AG04450 (cell line): ENCODE measurements around the gene ARHGAP18. TPM values are rescaled to one million over a fixed set of nuclear protein-coding genes. Genes with fewer than 3 reads are reported as not detected.

Experiments used
- CTCF ChIA-PET: fragments of 300-600, 350-600 bp; formaldehyde crosslinking; extraction: SDS; loops from one replicate; lab custom pipeline; 2022; ENCODE audit warnings: antibody characterized with exemption, inconsistent platforms; lab: Charles Lee
- POLR2A ChIA-PET: fragments of 350-600 bp; formaldehyde crosslinking; extraction: SDS; loops from one replicate; lab custom pipeline; 2021; ENCODE audit warnings: antibody characterized with exemption, inconsistent platforms; lab: Yijun Ruan, JAX
- DNase-seq: peaks from one replicate; pipeline ENCODE4 v3.0.0-alpha.2; 2011; ENCODE audit warnings: low read depth, low spot score
- H3K27ac ChIP-seq: one replicate; pipeline ENCODE4 v1.5.1; 2012; ENCODE audit warnings: low read depth, low read length, control low read depth
- H3K27me3 ChIP-seq: one replicate; pipeline ENCODE4 v1.6.0; 2012; ENCODE audit warnings: low read length; ENCODE audit not compliant: control insufficient read depth, insufficient read depth
- H3K4me3 ChIP-seq: 2 replicates; pipeline ENCODE4 v1.5.1; 2011; ENCODE audit warnings: mild to moderate bottlenecking, low read depth, low read length, control low read depth
- H3K9me3 ChIP-seq: 2 replicates; pipeline ENCODE4 v1.5.1; 2012; ENCODE audit warnings: low read length; ENCODE audit not compliant: control insufficient read depth, insufficient read depth
- CTCF ChIP-seq: IDR thresholded peaks from 2 replicates; pipeline ENCODE4 v1.5.1; 2011; ENCODE audit warnings: low read depth, low read length, control low read depth, inconsistent platforms
- polyA plus RNA-seq: library from polyadenylated mRNA; depleted of rRNA; stranded (reverse); fragments of >200 nt; gene quantifications from 2 replicates; pipeline ENCODE4 v1.2.3, GENCODE V29; 2011

The ARHGAP18 gene
- polyA plus RNA-seq, 1 experiment = 13.9 TPM

- CTCF ChIA-PET = interaction anchor here (1.1 to 1.6 kb wide), 3 partner anchors 11 to 154 kb away, joined by 3 to 7 read pairs (median 3); no protein-coding TSS in a partner anchor
- no peak overlapping the region for H3K4me3 ChIP-seq
- no peak for TF ChIP-seq CTCF
- POLR2A ChIA-PET = interaction anchor here (0.7 kb wide), 1 partner anchor 91 kb away, joined by 3 read pairs; no protein-coding TSS in a partner anchor
- DNase-seq = no peak
- H3K27ac ChIP-seq = no peak overlapping the region
- H3K9me3 ChIP-seq = no peaks in the 10 kb centered on the region
- no peaks in the 10 kb centered on the region for H3K27me3 ChIP-seq
These were observed 56.7 kb downstream of the ARHGAP18 start for GRCh38 chr6:129653229-129653628.

GRCh38 chr6:129651291-129651691 is 58.7 kb downstream of the ARHGAP18 start:
- CTCF ChIA-PET = no interaction called here
- H3K27ac ChIP-seq = no peak overlapping the region
- H3K27me3 ChIP-seq = no peaks in the 10 kb centered on the region
- no peak overlapping the region for H3K4me3 ChIP-seq
- no peak for TF ChIP-seq CTCF
- no peaks in the 10 kb centered on the region for H3K9me3 ChIP-seq
- no peak for DNase-seq
- POLR2A ChIA-PET = no interaction called here

GRCh38 chr6:129648819-129649491 is 61.0 kb downstream of the ARHGAP18 start:
- POLR2A ChIA-PET = no interaction called here
- TF ChIP-seq CTCF = no peak
- H3K27ac ChIP-seq = no peak overlapping the region
- H3K4me3 ChIP-seq = no peak overlapping the region
- no peaks in the 10 kb centered on the region for H3K9me3 ChIP-seq
- DNase-seq = no peak
- H3K27me3 ChIP-seq = no peaks in the 10 kb centered on the region
- CTCF ChIA-PET = interaction anchor here (0.6 kb wide), 1 partner anchor 1370 kb away, joined by 3 read pairs; no protein-coding TSS in a partner anchor

GRCh38 chr6:129647044-129647443 is 62.9 kb downstream of the ARHGAP18 start:
- ChIA-PET POLR2A (interaction anchor here (0.6 kb wide), 1 partner anchor 88 kb away, joined by 3 read pairs; no protein-coding TSS in a partner anchor), CTCF (interaction anchor here (1.0 kb wide), 1 partner anchor 148 kb away, joined by 4 read pairs; no protein-coding TSS in a partner anchor)
- DNase-seq = no peak
- TF ChIP-seq CTCF = no peak
- Histone ChIP-seq H3K4me3 (no peak overlapping the region), H3K9me3 (no peaks in the 10 kb centered on the region), H3K27ac (no peak overlapping the region), H3K27me3 (no peaks in the 10 kb centered on the region)

GRCh38 chr6:129646642-129647041 is 63.3 kb downstream of the ARHGAP18 start:
- no peaks in the 10 kb centered on the region for H3K9me3 ChIP-seq
- no peak overlapping the region for H3K27ac ChIP-seq
- CTCF ChIA-PET = interaction anchor here (1.0 kb wide), 1 partner anchor 147 kb away, joined by 4 read pairs; no protein-coding TSS in a partner anchor
- POLR2A ChIA-PET = interaction anchor here (0.6 kb wide), 1 partner anchor 88 kb away, joined by 3 read pairs; no protein-coding TSS in a partner anchor
- H3K27me3 ChIP-seq = no peaks in the 10 kb centered on the region
- DNase-seq = no peak
- H3K4me3 ChIP-seq = no peak overlapping the region
- TF ChIP-seq CTCF = no peak
